Esophagus muscularis mucosa (tissue), 4 donors: ENCODE measurements around the gene IFIT3.

Experiments used
- CTCF ChIP-seq, 3 experiments: fragments of 200-600 bp in 2 of 3; fragments of 450-650 bp in 1 of 3; sonication (generic) in 2 of 3; IDR thresholded peaks; one replicate each; pipeline ENCODE4 v1.5.1; 2017 to 2019; ENCODE audit warnings: antibody characterized with exemption in 3 of 3, mild to moderate bottlenecking in 2 of 3, moderate library complexity in 1 of 3
- EP300 ChIP-seq: sonication (generic); formaldehyde crosslinking; IDR thresholded peaks from one replicate; pipeline ENCODE4 v1.6.1; 2017; ENCODE audit warnings: antibody characterized with exemption
- POLR2A ChIP-seq: fragments of 450-650 bp; IDR thresholded peaks from one replicate; pipeline ENCODE4 v1.6.1; 2017; ENCODE audit warnings: antibody characterized with exemption, moderate library complexity, mild to moderate bottlenecking, low read depth
- POLR2AphosphoS5 ChIP-seq, 2 donors: sonication (generic); formaldehyde crosslinking; IDR thresholded peaks; one replicate each; pipeline ENCODE4 v1.6.1; 2017; ENCODE audit warnings: antibody characterized with exemption in 2 of 2

GRCh38 chr10:89345367-89346000 is 17.7 kb downstream of the IFIT3 start:
- TF ChIP-seq CTCF (IDR thresholded peaks at IDR 0.05) (no peak), POLR2A (no peak), EP300 (no peak), POLR2AphosphoS5 (IDR thresholded peaks at IDR 0.05) (no peak)
